HG03280 (cell line): Measurements from ENCODE around the gene UBE2Q2.
"Not testable (repeated sequence)": the region's sequence is repeated elsewhere in the genome, so short reads cannot be mapped to it uniquely, and the experiment has no call there.

Source experiments
- ATAC-seq: cut with Tn5 transposase; IDR thresholded peaks from one replicate; pipeline ENCODE4 v1.9.1; 2021; ENCODE audit warnings: mild to moderate bottlenecking, moderate library complexity; ENCODE audit not compliant: unreplicated experiment

Gene UBE2Q2

DNA sequence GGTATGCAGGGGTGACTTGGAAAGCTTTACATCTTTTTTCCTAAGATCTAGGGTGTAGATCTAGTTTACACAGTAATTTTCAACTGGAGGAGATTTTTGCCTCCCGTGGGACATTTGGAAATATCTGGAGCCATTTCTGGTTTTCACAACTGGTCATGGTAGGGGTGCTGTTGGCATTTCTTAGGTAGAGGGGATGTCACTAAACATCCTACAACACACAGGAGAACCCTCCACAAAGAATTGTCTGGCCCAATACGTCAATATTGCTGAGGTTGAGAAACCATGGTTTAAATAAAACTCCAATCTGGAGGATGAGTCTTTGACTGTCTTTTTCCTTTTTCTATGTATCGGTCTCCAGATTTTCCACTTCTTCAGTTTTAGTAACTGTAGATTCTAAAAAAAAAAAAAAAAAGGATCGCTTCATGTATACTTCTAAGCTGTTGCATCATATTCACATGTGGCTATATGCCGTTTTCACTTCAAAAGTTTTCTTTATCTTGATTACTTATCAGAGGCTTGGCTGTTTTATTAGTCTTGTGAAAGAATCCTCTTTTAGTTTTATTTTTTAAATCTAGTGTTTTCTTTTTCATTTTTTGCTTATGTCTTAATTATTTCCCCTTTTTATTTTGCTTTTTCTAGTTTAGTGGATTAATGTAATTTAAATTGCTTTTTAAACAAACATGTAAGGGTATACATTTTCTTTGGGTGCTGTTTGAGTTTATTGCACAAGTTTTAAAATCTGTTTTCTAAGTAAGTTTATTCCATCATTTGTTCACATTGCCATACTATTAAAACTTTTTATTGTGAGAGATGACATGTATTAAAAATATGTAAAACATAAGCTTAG lies 21.2 kb downstream of the UBE2Q2 start:
- ATAC-seq = no peak

DNA sequence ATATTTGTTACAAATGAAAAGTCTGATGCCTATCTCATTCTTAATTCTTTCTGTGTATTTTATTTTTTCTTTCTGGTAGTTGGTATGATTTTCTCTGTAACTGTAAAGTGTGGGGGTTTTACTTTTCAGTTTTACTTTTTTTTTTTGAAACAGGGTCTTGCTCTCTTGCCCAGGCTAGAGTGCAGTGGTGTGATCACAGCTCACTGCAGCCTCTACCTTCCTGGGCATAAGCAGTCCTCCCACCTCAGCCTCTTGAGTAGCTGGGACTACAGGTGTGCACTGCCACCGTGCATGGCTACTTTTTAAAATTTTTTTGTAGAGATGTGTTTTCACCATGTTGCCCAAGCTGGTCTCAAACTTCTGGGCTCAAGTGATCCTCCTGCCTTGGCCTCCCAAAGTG lies 22.8 kb downstream of the UBE2Q2 start:
- not testable (repeated sequence) for ATAC-seq

DNA sequence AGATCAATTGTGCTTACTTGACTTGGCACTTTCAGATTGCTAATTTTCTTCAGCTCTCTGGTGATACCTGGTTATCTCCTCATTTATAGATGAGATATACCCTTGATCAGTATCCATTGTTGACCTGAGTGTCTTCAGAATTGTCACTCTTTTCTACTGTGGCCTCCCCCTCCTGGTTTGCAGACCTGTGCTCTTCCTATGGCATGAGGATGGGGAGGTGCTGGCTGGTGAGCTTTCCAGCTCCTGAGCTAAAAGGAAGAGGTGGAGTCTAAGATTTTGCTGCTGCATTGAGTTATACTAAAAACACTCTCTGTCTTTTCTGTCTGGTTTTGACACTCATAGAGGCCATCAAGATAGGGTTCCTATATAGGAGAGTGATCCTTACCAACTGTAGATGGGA lies 23.7 kb downstream of the UBE2Q2 start:
- no peak for ATAC-seq

DNA sequence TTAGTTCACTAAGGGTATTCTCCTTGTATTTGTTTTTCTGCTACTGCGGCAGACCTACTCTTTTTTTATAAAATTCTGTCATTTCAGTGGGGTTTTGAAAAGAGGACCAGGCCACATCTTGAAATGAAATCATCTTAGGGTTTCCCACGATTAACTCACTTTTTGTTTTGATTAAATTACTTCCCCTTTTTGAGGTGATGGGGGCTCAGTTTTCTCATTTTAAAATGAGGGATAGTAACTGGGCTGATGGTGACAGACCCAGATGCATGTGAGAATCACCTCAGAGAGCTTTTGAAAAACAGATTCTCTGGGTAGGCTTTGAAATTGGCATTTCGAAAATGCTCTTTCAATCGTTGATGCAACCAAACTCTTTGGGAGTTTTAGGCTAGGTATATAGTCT lies 24.2 kb downstream of the UBE2Q2 start:
- ATAC-seq = no peak

DNA sequence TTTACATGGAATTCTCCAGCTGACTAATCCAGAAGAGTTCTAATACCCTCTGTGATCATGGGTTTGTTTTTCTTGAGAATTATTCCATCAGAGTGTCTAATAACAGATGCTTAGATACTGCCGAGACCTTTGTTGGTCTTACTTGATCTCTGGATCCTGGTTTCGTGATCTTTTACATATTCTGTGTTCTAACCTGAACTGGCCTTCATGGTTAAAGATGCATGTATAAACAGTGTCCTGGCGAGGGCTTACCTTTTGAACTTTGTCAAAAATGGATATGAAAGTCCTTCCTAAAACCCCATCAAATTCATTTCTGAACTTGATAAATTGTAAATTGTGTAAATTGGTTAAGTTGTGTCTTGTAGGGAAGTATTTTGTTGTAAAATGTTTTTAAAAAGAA lies 24.8 kb downstream of the UBE2Q2 start:
- ATAC-seq = no peak

DNA sequence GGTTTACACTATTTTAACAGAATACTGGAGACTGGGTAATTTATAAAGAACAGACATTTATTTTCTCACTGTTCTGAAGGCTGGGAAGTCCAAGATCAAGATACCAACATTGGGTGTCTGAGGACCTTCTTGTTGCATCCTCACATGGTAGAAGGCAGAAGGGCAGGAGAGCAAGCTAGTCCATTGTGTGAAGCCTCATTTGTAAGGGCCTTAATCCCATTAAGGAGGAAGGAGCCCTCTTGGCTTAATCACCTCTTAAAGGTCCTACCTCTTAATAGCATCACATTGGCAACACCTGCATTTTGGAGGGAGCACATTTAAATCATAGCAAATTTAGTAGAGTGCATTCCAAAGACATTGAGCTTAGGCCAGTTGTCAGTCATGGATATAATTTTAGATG lies 26.2 kb downstream of the UBE2Q2 start:
- no peak for ATAC-seq

DNA sequence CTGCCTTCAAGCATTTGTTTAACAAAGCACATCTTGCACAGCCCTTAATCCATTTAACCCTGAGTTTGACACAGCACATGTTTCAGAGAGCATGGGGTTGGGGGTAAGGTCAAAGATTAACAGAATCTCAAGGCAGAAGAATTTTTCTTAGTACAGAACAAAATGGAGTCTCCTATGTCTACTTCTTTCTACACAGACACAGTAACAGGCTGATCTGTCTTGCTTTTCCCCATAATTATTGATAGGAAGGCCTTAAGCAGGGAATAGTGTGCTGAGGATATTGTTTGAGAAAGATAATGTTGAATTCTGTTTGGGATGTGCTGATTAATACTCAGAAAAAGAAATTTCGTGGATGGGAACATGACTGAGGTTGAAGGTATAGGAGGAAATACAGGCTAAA lies 28.3 kb downstream of the UBE2Q2 start:
- ATAC-seq = not testable (repeated sequence)

DNA sequence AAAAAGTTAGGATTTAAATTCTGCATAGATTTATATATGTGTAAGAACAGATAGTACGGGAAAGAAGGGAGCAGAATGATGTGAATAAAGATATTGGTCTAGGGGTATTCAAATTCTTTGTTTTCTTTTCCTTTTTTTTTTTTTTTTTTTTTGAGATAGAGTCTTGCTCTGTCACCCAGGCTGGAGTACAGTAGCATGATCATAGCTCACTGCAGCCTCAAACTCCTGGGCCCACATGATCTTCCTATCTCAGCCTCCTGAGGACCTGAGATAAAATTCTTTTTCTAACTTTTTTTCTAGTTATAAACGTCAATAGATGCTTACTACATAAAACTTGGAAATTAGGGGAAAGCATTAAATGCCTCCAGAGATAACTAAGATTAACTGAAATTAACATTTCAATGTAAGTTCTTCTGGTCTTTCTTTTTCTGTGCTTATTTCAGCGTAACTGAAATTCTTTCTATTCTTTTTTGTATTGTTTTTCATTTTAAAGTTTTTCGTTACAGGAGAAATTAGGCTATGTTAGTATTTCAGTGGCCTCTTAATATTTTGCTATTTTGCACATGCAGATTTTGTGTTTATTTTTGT lies 29.2 kb downstream of the UBE2Q2 start:
- ATAC-seq = no peak

DNA sequence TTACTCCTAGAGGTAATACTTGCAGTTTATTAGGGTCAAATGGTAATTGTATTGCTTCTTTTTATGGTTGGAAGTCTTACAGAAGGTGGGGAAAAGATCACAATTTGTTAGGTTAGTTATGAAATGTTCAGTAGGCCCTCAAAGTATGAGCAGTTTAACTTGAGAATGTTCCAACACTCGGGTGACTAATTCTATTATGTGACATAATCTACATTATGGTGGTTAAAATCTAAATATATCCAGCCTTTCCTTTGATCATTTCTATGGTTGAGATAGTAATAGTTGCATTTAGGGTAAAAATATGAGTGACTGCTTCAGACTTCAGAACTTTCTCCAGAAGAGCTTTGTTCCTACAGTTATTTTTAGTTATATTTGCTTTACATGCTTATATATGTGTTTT lies 40.8 kb downstream of the UBE2Q2 start:
- no peak for ATAC-seq

DNA sequence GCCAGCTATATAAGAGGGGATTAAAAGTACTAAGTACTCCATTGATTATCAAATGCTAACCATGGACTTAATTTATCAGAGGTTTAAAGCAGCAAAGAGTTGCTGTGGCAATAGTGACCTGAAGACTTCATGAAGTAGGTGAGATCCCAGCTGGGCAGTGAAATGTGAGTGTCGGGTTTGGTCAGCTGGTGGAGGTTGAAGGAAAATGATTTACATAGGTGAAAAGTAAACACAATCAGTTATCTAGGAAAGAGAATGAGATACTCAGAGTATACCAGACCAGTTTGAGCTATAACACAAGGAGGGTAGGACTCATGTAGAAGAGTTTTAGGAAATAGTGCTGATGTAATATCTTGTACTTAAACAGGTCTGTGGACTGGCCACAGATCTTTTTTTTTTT lies 43.9 kb downstream of the UBE2Q2 start:
- ATAC-seq = no peak

DNA sequence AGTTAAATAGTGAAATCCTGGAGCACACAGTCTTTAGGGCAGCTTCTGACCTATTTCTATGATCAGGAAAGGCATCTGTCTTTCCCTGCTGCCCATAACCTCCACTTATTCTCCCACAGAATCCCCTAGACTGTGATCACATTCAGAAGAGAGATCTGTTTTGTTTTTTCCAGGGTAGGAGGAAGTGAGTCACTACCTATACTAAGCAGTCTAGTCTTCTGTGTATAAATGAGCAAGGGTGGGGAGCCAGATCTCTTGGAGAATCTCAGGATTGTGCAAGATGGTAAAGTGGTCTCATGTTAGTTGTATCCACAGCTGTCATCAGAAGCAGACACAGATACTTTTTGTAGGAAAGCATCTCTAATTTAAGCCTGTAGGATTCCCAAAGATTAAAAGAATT lies 48.6 kb downstream of the UBE2Q2 start:
- ATAC-seq = no peak

DNA sequence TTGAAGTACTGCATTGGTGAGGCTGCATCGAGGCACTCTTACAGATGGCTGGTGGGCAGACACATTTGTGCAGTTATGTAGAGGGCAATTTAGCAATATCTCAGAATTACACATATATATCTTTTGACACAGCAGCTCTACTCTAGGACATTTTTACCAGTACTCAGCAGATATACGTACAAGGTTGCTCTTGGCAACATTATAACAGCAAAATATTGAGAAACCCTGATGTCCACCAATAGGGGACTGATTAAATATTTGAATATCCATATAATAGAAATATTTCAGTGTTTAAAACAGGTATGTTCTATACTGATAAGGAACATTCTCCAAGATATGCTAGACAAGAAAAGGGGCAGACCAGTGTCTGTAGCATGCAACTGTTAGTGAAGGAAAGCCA lies 52.5 kb downstream of the UBE2Q2 start:
- no peak for ATAC-seq

DNA sequence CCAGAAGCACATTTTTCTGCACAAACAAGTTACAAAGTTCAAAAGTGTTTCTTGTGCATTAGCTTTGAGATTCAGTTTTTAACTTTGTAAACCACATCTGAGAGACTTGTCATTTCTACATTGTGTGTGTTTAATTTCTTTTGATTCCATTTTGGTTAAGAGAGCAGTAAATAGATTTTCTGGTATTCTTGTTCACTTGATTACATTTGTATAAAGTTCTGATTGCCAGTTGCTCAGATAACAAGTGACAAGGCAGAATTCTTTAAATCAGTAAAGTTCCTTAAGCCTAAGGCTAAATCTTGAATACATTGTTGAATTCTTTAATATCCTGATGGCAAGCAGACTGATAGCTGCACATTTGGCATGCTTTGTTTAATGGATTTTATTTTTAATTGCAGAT lies 57.3 kb downstream of the UBE2Q2 start:
- ATAC-seq = no peak

DNA sequence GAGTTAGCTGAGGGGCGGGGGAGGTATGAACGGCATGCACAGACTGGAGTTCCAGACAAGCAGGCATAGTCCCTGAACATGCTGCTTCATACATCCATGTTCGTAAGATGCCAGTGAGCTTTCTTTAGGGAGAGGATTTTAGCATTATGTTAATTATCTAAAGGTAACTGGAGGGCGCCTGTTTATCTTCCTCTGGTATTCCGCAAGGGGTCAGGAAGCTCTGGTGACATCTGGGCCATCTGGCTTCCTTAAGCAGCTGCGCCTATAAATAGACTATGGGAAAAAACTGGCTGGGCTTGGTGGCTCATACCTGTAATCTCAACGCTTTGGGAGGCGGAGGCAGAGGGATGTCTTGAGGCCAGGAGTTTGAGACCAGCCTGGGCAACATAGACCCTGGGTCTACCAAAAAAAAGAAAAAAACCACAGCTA lies 58.9 kb downstream of the UBE2Q2 start:
- no peak for ATAC-seq

DNA sequence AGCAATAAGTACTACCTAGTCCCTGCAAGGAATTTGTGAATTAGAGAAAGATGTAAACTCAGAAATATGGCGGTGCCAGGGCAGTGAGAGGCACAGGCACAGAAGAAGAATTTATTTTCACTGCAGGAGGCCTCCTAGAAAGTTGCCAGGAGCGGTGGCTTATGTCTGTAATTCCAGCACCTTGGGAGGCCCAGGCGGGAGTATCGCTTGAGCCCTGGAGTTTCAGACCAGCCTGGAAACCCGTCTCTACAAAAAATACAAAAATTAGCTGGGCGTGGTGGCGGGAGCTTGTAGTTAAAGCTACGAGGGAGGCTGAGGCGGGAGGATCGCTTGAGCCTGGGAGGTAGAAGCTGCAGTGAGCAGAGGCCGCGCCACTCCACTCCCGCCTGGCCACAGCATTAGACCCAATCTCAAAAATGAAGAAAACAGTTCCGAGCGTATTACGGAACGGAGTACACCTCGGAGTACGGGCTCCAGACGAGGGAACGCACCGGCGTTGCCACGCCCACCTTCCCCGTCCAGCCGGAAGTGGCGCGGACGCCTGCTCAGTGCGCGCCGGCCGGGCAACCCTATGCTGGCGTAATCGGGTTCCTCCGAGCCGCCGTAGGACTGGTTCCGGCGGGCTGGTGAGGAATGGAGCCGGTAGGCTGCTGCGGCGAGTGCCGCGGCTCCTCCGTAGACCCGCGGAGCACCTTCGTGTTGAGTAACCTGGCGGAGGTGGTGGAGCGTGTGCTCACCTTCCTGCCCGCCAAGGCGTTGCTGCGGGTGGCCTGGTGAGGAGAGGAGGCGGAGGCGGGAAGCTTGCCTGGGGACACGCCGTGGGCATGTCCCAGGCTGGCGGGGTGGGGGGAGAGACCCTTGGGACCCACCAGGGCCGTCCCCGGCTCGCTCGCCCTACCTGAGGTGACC lies 60.3 kb downstream of the UBE2Q2 start, which contains the start of gene FBXO22:
TSS of gene FBXO22 (plus strand) at position 548 of the 909 bp plus-strand sequence. CDS start at position 634, 86 bp downstream.
- ATAC-seq = peak; percentile 94

DNA sequence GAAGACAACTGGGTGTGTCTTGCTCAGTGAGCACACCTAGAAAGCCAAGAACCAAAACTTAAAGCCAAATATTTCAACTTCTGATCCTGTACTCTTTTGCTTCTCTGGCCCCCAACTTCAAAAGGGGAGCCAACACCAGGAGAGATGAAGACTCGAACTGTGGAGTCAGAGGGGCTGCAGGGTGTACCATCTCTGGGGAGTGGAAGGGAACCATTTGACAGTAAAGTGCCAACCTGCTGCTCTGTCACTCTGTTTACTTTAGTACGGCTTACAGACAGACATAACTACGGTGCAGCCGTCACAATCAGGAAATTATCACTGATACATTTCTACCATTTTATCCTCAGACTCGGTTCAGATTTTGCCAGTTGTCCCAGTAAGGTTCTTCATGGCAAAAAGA lies 62.0 kb downstream of the UBE2Q2 start:
- ATAC-seq = no peak

DNA sequence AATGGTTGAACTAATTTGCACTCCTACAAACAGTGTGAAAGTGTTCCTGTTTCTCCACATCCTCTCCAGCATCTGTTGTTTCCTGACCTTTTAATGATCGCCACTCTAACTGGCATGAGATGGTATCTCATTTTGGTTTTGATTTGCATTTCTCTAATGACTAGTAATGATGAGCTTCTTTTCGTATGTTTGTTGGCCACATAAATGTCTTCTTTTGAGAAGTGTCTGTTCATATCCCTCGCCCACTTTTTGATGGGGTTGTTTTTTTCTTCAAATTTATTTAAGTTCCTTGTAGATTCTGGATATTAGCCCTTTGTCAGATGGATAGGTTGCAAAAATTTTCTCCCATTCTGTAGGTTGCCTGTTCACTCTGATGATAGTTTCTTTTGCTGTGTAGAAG lies 67.1 kb downstream of the UBE2Q2 start:
- not testable (repeated sequence) for ATAC-seq

DNA sequence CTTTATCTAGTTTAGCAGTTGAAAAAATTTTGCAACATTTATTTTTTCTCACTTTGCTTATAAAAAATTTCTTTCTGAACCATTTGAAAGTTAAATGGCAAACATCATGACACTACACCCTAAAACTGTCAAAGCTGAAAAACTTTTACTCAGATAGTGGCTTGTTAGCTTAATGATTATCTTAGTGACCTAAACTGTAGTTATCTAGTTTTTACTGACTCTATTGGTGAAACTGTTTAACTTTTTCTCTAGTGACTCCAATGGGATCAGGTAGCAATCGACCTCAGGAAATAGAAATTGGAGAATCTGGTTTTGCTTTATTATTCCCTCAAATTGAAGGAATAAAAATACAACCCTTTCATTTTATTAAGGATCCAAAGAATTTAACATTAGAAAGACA lies 73.7 kb downstream of the UBE2Q2 start:
- ATAC-seq = no peak

DNA sequence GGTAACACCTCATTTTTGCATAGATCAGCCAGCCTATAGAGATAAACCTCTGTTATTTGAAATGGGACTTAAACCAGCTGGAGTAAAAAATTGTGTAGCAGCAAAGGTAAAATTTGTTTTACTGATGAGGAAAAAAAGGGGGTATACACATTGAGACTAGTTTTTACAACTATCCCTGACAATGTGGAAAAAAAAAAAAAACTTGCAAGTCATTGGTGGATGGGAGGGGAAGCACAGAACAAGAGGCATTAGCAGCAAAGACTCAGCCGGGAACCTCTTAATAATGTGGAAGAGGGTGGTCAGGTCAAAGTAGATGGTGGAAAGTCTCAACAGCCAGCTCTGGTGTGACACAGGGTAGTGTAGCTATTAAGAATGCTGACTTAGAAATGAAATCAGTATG lies 74.9 kb downstream of the UBE2Q2 start:
- no peak for ATAC-seq

DNA sequence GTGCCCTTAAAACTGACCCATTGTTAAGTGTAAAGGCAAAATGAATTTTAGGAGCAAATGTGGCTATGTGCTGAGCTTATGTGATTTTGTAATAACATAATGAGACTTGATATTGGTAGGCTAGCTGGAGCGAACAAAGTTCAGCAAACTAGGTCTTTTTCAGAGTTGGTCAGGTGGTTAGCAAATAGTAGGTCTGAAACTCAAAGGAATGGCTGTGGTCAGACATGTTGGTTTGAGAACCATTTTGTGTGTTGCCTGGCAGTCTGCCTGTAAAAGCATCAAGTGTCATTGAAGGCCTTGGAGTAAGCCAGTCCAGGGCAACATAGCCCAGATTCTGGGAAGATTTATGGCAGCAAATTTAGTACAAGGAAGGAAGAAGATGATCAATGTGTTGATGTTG lies 76.8 kb downstream of the UBE2Q2 start:
- ATAC-seq = no peak
